ENCODE data around the gene SBNO2. TPM values are rescaled to one million over a fixed set of nuclear protein-coding genes. Genes with fewer than 3 reads are reported as not detected.

The SBNO2 gene
- total RNA-seq, 1 experiment from 2014 or later = 46.3 TPM

DNA sequence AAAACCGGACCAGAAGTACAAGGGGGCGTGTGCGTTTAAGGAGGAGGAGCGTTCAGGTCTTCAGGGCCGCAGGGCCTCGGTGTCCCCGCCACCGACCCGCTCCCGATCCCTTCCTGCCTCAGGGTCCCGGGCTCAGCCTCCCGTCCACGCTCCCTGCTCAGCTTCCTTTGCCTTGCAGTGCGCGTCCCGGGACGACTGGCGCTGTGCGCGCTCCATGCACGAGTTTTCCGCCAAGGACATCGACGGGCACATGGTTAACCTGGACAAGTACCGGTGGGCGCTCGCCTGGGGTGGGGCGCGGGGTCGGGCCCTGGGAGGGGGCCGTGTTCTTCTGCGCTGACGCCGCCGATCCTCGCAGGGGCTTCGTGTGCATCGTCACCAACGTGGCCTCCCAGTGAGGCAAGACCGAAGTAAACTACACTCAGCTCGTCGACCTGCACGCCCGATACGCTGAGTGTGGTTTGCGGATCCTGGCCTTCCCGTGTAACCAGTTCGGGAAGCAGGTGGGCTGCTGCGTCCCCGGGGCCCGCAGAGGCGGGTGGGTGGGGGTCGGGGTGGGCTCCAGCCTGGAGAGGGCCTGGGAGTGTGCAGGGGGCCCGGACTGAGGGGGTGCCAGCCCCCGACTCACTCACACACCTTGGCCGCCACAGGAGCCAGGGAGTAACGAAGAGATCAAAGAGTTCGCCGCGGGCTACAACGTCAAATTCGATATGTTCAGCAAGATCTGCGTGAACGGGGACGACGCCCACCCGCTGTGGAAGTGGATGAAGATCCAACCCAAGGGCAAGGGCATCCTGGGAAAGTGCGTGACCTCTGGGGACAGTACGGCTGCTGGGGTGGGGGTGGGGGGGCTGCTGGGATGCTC, 68.8 kb downstream of the SBNO2 start:
- H3K36me3 Mint-ChIP-seq (ENCODE audit: insufficient read depth in 1 of 3, low read depth in 3 of 3) = peaks cover 0 to 18% (median 7%) of the 10 kb centered on the region in 3 experiments; a peak in 3 of 7 replicates
- H2BK120ac ChIP-seq (ENCODE audit: low read depth, low read length, poor library complexity, severe bottlenecking) = no peak overlapping the region
- peak overlapping the region in 2 of 3 experiments; percentile 36 to 83; a peak in 3 of 7 replicates for H3K27ac Mint-ChIP-seq
- H3K9ac ChIP-seq (ENCODE audit: extremely low read depth, insufficient read length, low read length) = peak overlapping the region; percentile 65
- DNase-seq = peak; percentile 55
- no peak overlapping the region for H2AK5ac ChIP-seq (ENCODE audit: insufficient read length, low read length)
- H3K79me2 ChIP-seq (ENCODE audit: insufficient read depth, low read length) = no peaks in the 10 kb centered on the region; the same call in 1 of the 2 replicates
- H3K9me3 Mint-ChIP-seq = no peaks in the 10 kb centered on the region
- no peaks in the 10 kb centered on the region for H3K23me2 ChIP-seq (ENCODE audit: insufficient read length, low read depth, low read length, poor library complexity, severe bottlenecking)
- H3K79me1 ChIP-seq (ENCODE audit: insufficient read depth, low read depth, low read length, poor library complexity, severe bottlenecking) = no peaks in the 10 kb centered on the region
- H4K5ac ChIP-seq (ENCODE audit: insufficient read length, low read depth, low read length) = no peak overlapping the region
- H2AFZ ChIP-seq (ENCODE audit: low read length) = no peak overlapping the region
- H3K27ac ChIP-seq (ENCODE audit: insufficient read length, low read depth, low read length) = no peak overlapping the region
- H4K8ac ChIP-seq (replicated peaks; ENCODE audit: insufficient read length, low read depth, low read length) = no peak overlapping the region
- H4K91ac ChIP-seq (ENCODE audit: insufficient read length, low read depth, low read length) = no peak overlapping the region
- no peak overlapping the region for H3T11ph ChIP-seq (ENCODE audit: low read length)
- H3K4me1 Mint-ChIP-seq = peaks cover 8 to 18% of the 10 kb centered on the region in 2 experiments
- H2BK15ac ChIP-seq (ENCODE audit: low read depth, low read length) = no peak overlapping the region
- peak overlapping the region; percentile 51 for H3K4me2 ChIP-seq (ENCODE audit: insufficient read depth, insufficient read length, low read length)
- H3K4ac ChIP-seq (ENCODE audit: low read depth, low read length) = no peak overlapping the region
- H3K9me3 ChIP-seq (ENCODE audit: control insufficient read depth, low read depth, low read length) = no peaks in the 10 kb centered on the region
- no peaks in the 10 kb centered on the region for H3K27me3 ChIP-seq (ENCODE audit: insufficient read depth, low read length)
- H3K4me3 Mint-ChIP-seq = peak overlapping the region; percentile 76 to 78
- WGBS (ENCODE audit: extremely low coverage, insufficient read length, low lambda C conversion rate) = no CpG with 5 or more reads among the region's 69 CpGs
- no peak overlapping the region for H3K23ac ChIP-seq (ENCODE audit: insufficient read length, low read depth, low read length)
- H3K27me3 Mint-ChIP-seq (ENCODE audit: low read depth) = no peaks in the 10 kb centered on the region; the same call in 1 of the 2 replicates
- H2BK12ac ChIP-seq (ENCODE audit: insufficient read length, low read depth, low read length) = no peak overlapping the region
- no peak overlapping the region for H2BK5ac ChIP-seq (ENCODE audit: insufficient read length, low read length)
- peak overlapping the region; percentile 69 for H3K14ac ChIP-seq (ENCODE audit: insufficient read depth, low read length)
- H3K56ac ChIP-seq (ENCODE audit: insufficient read length, low read depth, low read length) = no peak overlapping the region
- no peaks in the 10 kb centered on the region for H4K20me1 ChIP-seq (ENCODE audit: control insufficient read depth, insufficient read depth, insufficient read length)
- no peak for TF ChIP-seq CTCF (conservative IDR thresholded peaks at IDR 0.05)
- peak overlapping the region; percentile 64 for H3K18ac ChIP-seq (ENCODE audit: insufficient read length, low read depth, low read length)
- H2BK20ac ChIP-seq (ENCODE audit: low read depth, low read length, poor library complexity, severe bottlenecking) = no peak overlapping the region
- H3K4me1 ChIP-seq (ENCODE audit: insufficient read depth, low read length) = 0 out of 2 replicates have a peak, but pooled peaks cover 2% of the 10 kb centered on the region
